GM18520 (cell line): Measurements from ENCODE around the gene CLIC4.
"Not testable (repeated sequence)": the region's sequence is repeated elsewhere in the genome, so short reads cannot be mapped to it uniquely, and the experiment has no call there.

ENCODE experiments used
- ATAC-seq: cut with Tn5 transposase; IDR thresholded peaks from one replicate; pipeline ENCODE4 v1.9.1; 2021; ENCODE audit not compliant: unreplicated experiment

The CLIC4 gene

DNA sequence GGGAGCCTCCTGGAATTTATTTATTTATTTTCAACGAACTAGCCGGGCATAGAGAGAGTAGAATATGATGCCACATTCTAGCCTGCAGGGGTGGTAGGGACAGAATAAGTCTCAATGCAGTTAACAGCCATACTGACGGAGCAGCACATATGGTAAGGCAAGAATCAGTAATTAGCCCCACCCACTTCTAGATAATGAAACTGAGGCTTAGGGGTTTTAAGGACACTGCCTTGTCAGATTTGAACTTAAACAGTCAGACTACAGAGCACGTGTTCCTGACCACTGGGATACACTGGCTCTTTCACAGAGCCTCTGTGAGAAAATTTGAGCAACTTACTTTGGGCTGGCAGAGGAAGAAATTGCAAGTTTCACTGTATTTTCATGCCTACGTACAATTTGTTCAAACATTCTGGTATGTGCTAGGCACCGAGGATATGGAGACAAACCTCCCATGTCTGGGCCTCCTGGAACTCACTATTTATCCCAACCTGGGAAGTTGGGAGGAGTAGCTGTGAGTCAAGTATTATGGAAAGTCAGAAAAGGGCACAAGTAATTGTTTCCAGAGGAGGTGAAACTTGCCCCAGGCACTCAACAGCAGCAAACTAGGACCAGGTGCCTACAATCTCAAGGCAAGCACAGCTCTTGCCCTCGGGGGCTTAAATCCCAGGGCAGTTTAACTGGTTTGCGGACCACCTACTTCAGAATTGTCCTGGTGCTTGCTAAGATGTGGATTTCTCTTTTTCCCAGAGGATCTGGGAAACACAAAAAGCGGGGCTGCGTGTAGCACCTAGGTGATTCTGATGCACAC lies 1.6 kb upstream of the CLIC4 start:
- no peak for ATAC-seq

- peak; percentile 6 for ATAC-seq
Measured at GRCh38 chr1:24745711-24746413, 615 bp downstream of the CLIC4 start.

GRCh38 chr1:24748191-24749121 lies 3.2 kb downstream of the CLIC4 start:
- ATAC-seq, result no peak

DNA sequence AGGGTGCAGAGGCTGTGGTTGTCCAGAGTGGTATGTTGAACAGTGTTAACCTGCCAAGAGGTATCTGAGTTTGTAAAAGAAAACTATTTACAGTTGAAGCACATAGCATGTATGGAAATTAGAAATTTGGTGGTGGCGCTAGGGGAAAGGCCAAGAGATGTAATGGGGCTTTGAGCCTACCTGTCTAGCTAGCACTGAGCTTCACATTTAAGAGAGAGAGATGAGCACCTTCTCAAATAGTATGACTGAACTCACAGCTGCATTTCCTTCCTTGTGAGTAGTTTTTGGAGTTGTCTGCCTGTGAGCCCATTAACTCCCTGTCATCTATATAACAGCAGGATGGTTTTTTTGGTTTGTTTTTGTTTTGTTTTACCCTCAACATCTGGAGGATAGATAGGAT lies 4.0 kb downstream of the CLIC4 start:
- no peak for ATAC-seq

- no peak for ATAC-seq
Measured at GRCh38 chr1:24749886-24750285, 4.6 kb downstream of the CLIC4 start.

DNA sequence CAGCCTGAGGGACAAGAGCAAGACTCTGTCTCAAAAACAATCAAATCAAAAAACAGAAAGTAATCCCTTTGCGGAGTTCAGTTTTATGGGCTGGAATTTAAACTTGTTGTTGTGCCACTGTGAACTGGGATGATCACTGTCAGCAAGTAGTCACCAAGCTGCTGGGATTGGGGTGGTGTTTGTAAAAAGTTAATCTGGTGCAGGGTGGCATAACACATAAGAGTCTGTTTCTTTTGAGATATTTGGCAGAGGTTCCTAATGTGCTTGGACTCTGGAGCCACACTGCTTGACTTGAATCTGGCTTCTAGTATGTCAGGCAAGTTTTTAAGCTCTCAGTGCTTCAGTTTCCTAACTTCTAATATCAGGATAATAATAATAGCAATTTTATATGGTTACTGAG lies 6.6 kb downstream of the CLIC4 start:
- ATAC-seq, result no peak

DNA sequence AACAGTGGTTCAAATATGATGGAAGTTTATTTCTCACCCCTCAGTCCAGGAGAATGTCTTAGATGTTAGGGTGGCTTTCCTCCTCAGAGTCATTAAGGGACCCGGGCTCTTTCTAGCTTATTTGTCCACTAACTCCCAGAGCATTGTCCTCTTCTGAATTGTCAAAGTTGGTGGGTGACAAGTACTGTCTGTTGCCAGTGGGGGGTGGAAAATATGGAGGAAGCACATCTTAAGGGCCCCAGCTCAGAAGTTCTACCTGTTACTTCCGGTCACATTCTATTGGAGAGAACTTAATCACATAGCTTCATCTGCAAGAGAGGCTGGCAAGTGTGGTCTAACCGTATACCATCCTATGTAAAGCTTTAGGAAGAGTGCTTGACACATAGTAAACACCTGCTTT lies 7.1 kb downstream of the CLIC4 start:
- no peak for ATAC-seq

DNA sequence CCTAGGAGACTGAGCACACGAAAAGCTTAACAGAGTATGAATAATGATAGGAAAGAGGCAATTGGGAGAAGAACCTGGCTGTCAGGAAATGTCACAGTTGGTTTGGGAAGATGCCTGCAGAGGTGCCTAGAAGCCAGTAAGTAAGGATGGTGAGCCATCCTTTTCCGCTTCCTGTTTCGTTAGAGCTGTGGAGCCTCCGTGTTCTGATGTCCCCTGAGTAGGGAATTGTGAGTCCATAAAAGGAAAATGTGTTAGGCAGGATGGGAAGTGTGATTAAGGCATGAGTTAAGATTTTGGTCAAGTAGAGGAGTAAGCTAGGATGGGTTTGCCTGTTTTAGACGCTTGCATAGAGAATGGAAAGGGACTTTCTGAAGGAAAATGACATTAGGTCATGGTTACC lies 9.0 kb downstream of the CLIC4 start:
- no peak for ATAC-seq

GRCh38 chr1:24755323-24755722 lies 10.1 kb downstream of the CLIC4 start:
- ATAC-seq, result not testable (repeated sequence)

DNA sequence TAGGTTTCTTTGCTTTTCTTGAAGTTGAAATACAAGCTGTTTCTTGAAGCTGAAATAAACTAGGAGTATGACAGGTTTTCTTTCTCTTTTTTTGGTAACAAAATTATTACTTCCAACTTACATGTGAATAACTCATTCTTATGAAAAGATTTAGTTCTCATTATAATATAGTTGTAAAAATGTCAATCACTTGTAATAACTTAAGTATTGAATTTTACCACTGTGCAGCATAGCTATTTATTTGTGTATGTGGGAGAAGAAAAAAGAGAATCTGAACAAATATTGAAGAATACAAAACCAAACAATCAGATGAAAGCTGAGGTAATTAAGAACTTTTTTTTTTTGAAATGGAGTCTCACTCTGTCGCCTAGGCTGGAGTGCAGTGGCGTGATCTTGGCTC lies 11.1 kb downstream of the CLIC4 start:
- no peak for ATAC-seq

- ATAC-seq, result no peak
Measured at GRCh38 chr1:24759492-24759891, 14.2 kb downstream of the CLIC4 start.

- no peak for ATAC-seq
Measured at GRCh38 chr1:24761582-24761981, 16.3 kb downstream of the CLIC4 start.

DNA sequence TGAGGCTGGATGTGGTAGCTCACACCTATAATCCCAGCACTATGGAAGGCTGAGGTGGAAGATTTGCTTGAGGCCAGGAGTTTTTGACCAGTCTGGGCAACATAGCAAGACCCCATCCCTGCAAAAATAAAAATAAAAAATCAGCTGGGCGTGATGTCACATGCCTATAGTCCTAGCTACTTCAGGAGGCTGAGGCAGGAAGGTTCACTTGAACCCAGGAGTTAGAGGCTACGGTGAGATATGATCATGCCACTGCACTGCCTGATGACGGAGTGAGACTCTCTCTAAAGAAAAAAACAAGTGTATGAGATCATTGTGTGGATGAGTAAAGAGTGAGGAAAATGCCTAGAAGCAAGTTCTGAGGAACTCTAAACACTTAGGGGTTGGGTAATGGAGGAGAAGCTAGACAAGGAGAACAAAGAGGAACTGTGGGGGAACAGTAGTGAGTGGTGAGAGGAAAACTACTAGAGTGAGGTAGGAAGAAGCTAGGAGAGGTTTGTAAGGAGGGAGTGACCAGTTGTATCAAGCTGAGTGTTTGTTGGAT lies 17.0 kb downstream of the CLIC4 start:
- no peak for ATAC-seq

DNA sequence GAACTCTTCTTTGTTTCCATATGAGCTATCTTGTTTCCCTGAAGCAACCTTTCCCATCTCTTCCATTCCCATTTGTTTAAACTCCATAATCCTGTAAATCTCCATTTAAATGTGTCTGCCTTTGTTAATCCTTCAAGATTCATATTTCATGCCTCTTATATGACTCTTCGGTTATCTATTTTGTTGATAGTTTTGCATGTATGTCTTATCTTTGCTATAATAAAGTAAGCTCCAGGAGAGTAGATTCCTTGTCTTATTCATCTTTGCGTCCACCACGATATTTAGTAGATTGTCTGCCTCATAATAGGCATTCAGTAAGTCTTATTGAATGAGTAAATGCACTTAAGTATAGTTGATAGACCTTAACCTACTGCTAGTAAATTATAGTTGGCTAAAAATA lies 18.4 kb downstream of the CLIC4 start:
- ATAC-seq, result no peak

DNA sequence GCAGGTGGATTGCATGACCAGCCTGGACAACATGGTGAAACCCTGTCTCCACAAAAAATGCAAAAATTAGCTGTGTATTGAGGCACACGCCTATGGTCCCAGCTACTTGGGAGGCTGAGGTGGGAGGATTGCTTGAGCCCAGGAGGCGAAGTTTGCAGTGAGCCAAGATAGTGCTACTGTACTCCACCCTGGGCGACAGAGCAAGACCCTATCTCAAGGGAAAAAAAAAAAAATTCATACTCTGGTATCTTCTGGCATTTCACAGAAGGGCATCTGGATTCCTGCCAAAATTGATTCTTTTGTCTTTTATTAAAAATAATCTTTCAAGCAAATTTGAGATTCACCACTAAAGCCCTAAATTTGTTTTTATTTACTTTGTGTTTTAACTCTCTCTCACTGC lies 19.2 kb downstream of the CLIC4 start:
- no peak for ATAC-seq

GRCh38 chr1:24764848-24765247 lies 19.6 kb downstream of the CLIC4 start:
- no peak for ATAC-seq

DNA sequence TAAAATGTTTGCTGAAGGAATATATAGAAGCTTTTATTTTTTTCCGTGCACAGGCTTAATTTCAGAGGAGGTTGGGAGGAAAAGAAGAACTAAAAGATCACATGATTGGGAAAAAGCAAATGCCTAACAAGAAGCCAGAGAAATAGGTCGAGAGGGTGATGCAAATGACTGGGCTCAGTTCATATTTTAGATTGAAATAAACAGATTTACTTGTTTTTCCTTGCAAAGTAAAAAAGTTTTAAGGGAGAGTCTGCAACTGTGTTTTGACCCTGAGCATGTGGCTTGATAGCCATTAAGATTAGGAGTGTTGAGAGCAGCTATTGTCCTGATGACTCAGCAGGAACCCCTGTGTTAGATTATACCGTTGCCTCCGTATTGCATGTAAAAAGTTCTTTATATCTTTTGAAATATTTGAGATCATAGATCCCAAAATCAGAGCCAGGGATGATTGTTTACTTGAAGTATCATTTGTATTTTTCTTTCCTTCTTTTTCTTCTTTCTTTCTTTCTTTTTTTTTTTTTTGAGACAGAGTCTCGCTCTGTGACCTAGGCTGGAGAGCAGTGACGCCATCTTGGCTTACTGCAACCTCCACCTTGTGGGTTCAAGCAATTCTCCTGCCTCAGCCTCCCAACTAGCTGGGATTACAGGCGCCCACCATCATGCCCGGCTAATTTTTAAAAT lies 20.2 kb downstream of the CLIC4 start:
- no peak for ATAC-seq

DNA sequence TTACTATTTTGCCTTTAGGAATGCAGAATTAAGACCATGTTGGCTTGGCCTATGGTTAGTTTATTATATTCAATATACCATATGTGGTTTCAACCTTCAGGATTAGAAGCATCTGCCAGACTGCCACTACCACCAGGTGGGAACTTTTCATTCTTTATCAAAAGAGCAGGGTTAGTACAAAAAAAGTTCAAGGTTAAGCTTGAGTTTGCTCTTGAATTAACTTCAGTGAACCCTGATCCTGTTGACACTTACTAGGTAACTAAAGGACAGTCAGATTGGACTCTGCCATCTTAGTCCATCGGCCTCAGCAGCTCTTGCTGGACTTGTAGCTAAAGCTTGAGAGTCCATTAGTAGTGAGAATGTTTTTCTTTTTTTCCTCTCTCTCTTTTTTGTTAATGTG lies 22.1 kb downstream of the CLIC4 start:
- ATAC-seq, result no peak

- ATAC-seq, result no peak
Measured at GRCh38 chr1:24768873-24769605, 23.8 kb downstream of the CLIC4 start.
